H9 (cell line): ENCODE results near the gene EMC8. TPM values are rescaled to one million over a fixed set of nuclear protein-coding genes. Genes with fewer than 3 reads are reported as not detected.

ENCODE experiments used
- DNase-seq: peaks from one replicate; pipeline ENCODE4 v3.0.0-alpha.2; 2017
- H2AFZ ChIP-seq: one replicate; pipeline ENCODE4 v1.6.1; 2013; ENCODE audit warnings: mild to moderate bottlenecking, low read length, control low read depth, moderate library complexity
- H2AK5ac ChIP-seq: 2 replicates; pipeline ENCODE4 v1.6.1; 2013; ENCODE audit warnings: low read length, control low read depth, mixed read lengths; ENCODE audit not compliant: insufficient read length
- H2BK120ac ChIP-seq: one replicate; pipeline ENCODE4 v1.6.1; 2013; ENCODE audit warnings: low read depth, mild to moderate bottlenecking, low read length, control low read depth, inconsistent platforms; ENCODE audit not compliant: poor library complexity, severe bottlenecking
- H2BK12ac ChIP-seq: 2 replicates; pipeline ENCODE4 v1.6.1; 2013; ENCODE audit warnings: low read length, control low read depth, mixed read lengths, low read depth; ENCODE audit not compliant: insufficient read length
- H2BK15ac ChIP-seq: 2 replicates; pipeline ENCODE4 v1.6.1; 2013; ENCODE audit warnings: low read depth, low read length, control low read depth
- H2BK20ac ChIP-seq: one replicate; pipeline ENCODE4 v1.6.1; 2013; ENCODE audit warnings: low read depth, mild to moderate bottlenecking, low read length, control low read depth, inconsistent platforms; ENCODE audit not compliant: poor library complexity, severe bottlenecking
- H2BK5ac ChIP-seq: 2 replicates; pipeline ENCODE4 v1.6.1; 2013; ENCODE audit warnings: low read length, control low read depth, mixed read lengths; ENCODE audit not compliant: insufficient read length
- H3K14ac ChIP-seq: 2 replicates; pipeline ENCODE4 v1.6.1; 2013; ENCODE audit warnings: low read length, control low read depth; ENCODE audit not compliant: insufficient read depth
- H3K18ac ChIP-seq: 2 replicates; pipeline ENCODE4 v1.6.1; 2013; ENCODE audit warnings: low read depth, mild to moderate bottlenecking, mixed read lengths, low read length, control low read depth; ENCODE audit not compliant: insufficient read length
- H3K23ac ChIP-seq: 2 replicates; pipeline ENCODE4 v1.6.1; 2013; ENCODE audit warnings: low read length, control low read depth, mixed read lengths, low read depth; ENCODE audit not compliant: insufficient read length
- H3K23me2 ChIP-seq: 2 replicates; pipeline ENCODE4 v1.6.1; 2013; ENCODE audit warnings: low read depth, mild to moderate bottlenecking, mixed read lengths, low read length, control low read depth; ENCODE audit not compliant: insufficient read length, poor library complexity, severe bottlenecking
- H3K27ac ChIP-seq: 2 replicates; pipeline ENCODE4 v1.5.1; 2013; ENCODE audit warnings: low read length, control low read depth, mixed read lengths, low read depth; ENCODE audit not compliant: insufficient read length
- H3K27me3 ChIP-seq: 2 replicates; pipeline ENCODE4 v1.6.1; 2013; ENCODE audit warnings: low read length, control low read depth, inconsistent platforms; ENCODE audit not compliant: insufficient read depth
- H3K4ac ChIP-seq: 2 replicates; pipeline ENCODE4 v1.6.1; 2013; ENCODE audit warnings: low read depth, mild to moderate bottlenecking, control low read depth, inconsistent platforms, low read length, moderate library complexity
- H3K4me1 ChIP-seq: 2 replicates; pipeline ENCODE4 v1.6.1; 2013; ENCODE audit warnings: low read length, control low read depth, inconsistent platforms; ENCODE audit not compliant: insufficient read depth
- H3K4me2 ChIP-seq: 2 replicates; pipeline ENCODE4 v1.6.1; 2013; ENCODE audit warnings: low read length, control low read depth, mixed read lengths; ENCODE audit not compliant: insufficient read length, insufficient read depth
- H3K56ac ChIP-seq: 2 replicates; pipeline ENCODE4 v1.6.1; 2013; ENCODE audit warnings: low read depth, mild to moderate bottlenecking, mixed read lengths, low read length, control low read depth; ENCODE audit not compliant: insufficient read length
- H3K79me1 ChIP-seq: 2 replicates; pipeline ENCODE4 v1.6.1; 2013; ENCODE audit warnings: low read depth, mild to moderate bottlenecking, moderate library complexity, low read length, control low read depth, inconsistent platforms; ENCODE audit not compliant: insufficient read depth, poor library complexity, severe bottlenecking
- H3K79me2 ChIP-seq: 2 replicates; pipeline ENCODE4 v1.6.1; 2013; ENCODE audit warnings: low read length, control low read depth, inconsistent platforms; ENCODE audit not compliant: insufficient read depth
- H3K9ac ChIP-seq: 2 replicates; pipeline ENCODE4 v1.6.1; 2013; ENCODE audit warnings: low read length, control low read depth, mixed read lengths; ENCODE audit not compliant: insufficient read length; ENCODE audit errors: extremely low read depth
- H3K9me3 ChIP-seq: one replicate; pipeline ENCODE4 v1.6.1; 2013; ENCODE audit warnings: low read depth, low read length, inconsistent platforms; ENCODE audit not compliant: control insufficient read depth
- H3T11ph ChIP-seq: one replicate; pipeline ENCODE4 v1.6.1; 2013; ENCODE audit warnings: mild to moderate bottlenecking, low read length, control low read depth, inconsistent platforms
- H4K20me1 ChIP-seq: one replicate; pipeline ENCODE4 v1.6.1; 2013; ENCODE audit not compliant: control insufficient read depth, insufficient read length, insufficient read depth
- H4K5ac ChIP-seq: 2 replicates; pipeline ENCODE4 v1.6.1; 2013; ENCODE audit warnings: low read depth, mild to moderate bottlenecking, mixed read lengths, low read length, control low read depth; ENCODE audit not compliant: insufficient read length
- H4K8ac ChIP-seq: replicated peaks from 2 replicates; pipeline ENCODE4 v1.6.1; 2013; ENCODE audit warnings: low read length, control low read depth, mixed read lengths, low read depth; ENCODE audit not compliant: insufficient read length
- H4K91ac ChIP-seq: 2 replicates; pipeline ENCODE4 v1.6.1; 2013; ENCODE audit warnings: low read depth, mild to moderate bottlenecking, moderate library complexity, mixed read lengths, low read length, control low read depth; ENCODE audit not compliant: insufficient read length
- H3K27ac Mint-ChIP-seq, 3 experiments: 2 replicates in 2 of 3; 3 replicates in 1 of 3; pipeline ENCODE4 v1.8.0; 2020 to 2021; ENCODE audit warnings: mixed read lengths in 3 of 3, mild to moderate bottlenecking in 1 of 3, moderate library complexity in 1 of 3
- H3K27me3 Mint-ChIP-seq: 2 replicates; pipeline ENCODE4 v1.8.0; 2021; ENCODE audit warnings: low read depth, mild to moderate bottlenecking, moderate library complexity, mixed read lengths
- H3K36me3 Mint-ChIP-seq, 3 experiments: 2 replicates in 2 of 3; 3 replicates in 1 of 3; pipeline ENCODE4 v1.8.0; 2020 to 2021; ENCODE audit warnings: low read depth in 3 of 3, mixed read lengths in 3 of 3; ENCODE audit not compliant: insufficient read depth in 1 of 3
- H3K4me1 Mint-ChIP-seq, 2 experiments: 2 replicates each; pipeline ENCODE4 v1.8.0; 2020; ENCODE audit warnings: mixed read lengths in 2 of 2
- H3K4me3 Mint-ChIP-seq, 2 experiments: 2 replicates in 1 of 2; 3 replicates in 1 of 2; pipeline ENCODE4 v1.8.0; 2020 to 2021; ENCODE audit warnings: mild to moderate bottlenecking in 2 of 2, mixed read lengths in 2 of 2, moderate library complexity in 1 of 2
- H3K9me3 Mint-ChIP-seq, 2 experiments: 2 replicates in 1 of 2; 3 replicates in 1 of 2; pipeline ENCODE4 v1.8.0; 2020; ENCODE audit warnings: mild to moderate bottlenecking in 2 of 2, mixed read lengths in 2 of 2, moderate library complexity in 1 of 2
- WGBS: extraction: QIAGEN DNeasy Blood & Tissue Kit; methylation state at CpG from one replicate; pipeline ENCODE4 v1.1.7; 2013; ENCODE audit warnings: missing lambda C conversion rate, low lambda C conversion rate, mixed read lengths; ENCODE audit not compliant: insufficient read length; ENCODE audit errors: extremely low coverage; 5-methylcytosine and 5-hydroxymethylcytosine counted together
- total RNA-seq: library from RNA; stranded (reverse); gene quantifications from 2 replicates; pipeline ENCODE4 v1.2.1, GENCODE V29; 2021
- TF ChIP-seq, protein P1 (sequence below): fragments of 200-600 bp; sonication (generic); conservative IDR thresholded peaks from 3 replicates; pipeline ENCODE4 v1.8.0; 2021; ENCODE audit warnings: antibody characterized with exemption, mild to moderate bottlenecking

Gene EMC8
- total RNA-seq, 1 experiment from 2014 or later, result 52.3 TPM

DNA sequence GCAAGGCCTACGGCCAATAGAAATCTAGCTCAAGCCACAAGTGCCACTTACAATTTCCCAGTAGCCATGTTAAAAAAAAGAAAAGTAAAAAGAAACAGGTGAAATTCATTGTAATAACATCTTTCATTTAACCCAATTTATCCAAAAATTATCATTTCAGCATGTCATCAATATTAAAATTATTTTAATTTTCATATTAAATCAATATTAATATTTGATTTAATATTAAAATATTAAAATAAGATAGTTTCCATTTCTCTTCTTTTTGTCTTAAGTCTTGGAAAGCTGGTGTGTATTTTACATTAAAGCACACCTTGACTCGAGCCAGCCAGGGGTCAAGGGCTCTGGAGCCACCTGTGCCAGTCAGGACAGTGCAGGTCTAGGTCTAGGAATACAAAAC lies 35.7 kb downstream of the EMC8 start:
- TF ChIP-seq, protein P1, sequence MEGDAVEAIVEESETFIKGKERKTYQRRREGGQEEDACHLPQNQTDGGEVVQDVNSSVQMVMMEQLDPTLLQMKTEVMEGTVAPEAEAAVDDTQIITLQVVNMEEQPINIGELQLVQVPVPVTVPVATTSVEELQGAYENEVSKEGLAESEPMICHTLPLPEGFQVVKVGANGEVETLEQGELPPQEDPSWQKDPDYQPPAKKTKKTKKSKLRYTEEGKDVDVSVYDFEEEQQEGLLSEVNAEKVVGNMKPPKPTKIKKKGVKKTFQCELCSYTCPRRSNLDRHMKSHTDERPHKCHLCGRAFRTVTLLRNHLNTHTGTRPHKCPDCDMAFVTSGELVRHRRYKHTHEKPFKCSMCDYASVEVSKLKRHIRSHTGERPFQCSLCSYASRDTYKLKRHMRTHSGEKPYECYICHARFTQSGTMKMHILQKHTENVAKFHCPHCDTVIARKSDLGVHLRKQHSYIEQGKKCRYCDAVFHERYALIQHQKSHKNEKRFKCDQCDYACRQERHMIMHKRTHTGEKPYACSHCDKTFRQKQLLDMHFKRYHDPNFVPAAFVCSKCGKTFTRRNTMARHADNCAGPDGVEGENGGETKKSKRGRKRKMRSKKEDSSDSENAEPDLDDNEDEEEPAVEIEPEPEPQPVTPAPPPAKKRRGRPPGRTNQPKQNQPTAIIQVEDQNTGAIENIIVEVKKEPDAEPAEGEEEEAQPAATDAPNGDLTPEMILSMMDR, result no peak
- no peak overlapping the region for H4K5ac ChIP-seq
- H3K23ac ChIP-seq, result no peak overlapping the region
- Mint-ChIP-seq H3K4me1 (peaks cover 24 to 31% of the 10 kb centered on the region in 2 experiments), H3K27me3 (peaks cover 12% of the 10 kb centered on the region), H3K9me3 (no peaks in the 10 kb centered on the region), H3K4me3 (no peak overlapping the region; a peak in 1 of 5 replicates), H3K36me3 (no peaks in the 10 kb centered on the region; a peak in 2 of 7 replicates), H3K27ac (no peak overlapping the region)
- no peak overlapping the region for H2BK5ac ChIP-seq
- H3K79me2 ChIP-seq, result no peaks in the 10 kb centered on the region
- H3K79me1 ChIP-seq, result no peaks in the 10 kb centered on the region
- H2BK15ac ChIP-seq, result no peak overlapping the region
- no peak overlapping the region for H3K9ac ChIP-seq
- H4K20me1 ChIP-seq, result no peaks in the 10 kb centered on the region
- H4K8ac ChIP-seq, result no peak overlapping the region
- no peak overlapping the region for H3K4me2 ChIP-seq
- no peak overlapping the region for H2BK20ac ChIP-seq
- no peak overlapping the region for H3K27ac ChIP-seq
- H3K14ac ChIP-seq, result no peak overlapping the region
- no peak overlapping the region for H3T11ph ChIP-seq
- H3K56ac ChIP-seq, result no peak overlapping the region
- no peak overlapping the region for H3K4ac ChIP-seq
- DNase-seq, result no peak
- WGBS, result no CpG with 5 or more reads among the region's 2 CpGs
- H3K23me2 ChIP-seq, result no peaks in the 10 kb centered on the region
- no peak overlapping the region for H2BK12ac ChIP-seq
- H2AFZ ChIP-seq, result no peak overlapping the region
- H3K27me3 ChIP-seq, result no peaks in the 10 kb centered on the region
- no peak overlapping the region for H3K18ac ChIP-seq
- H4K91ac ChIP-seq, result no peak overlapping the region
- no peak overlapping the region for H2AK5ac ChIP-seq
- no peak overlapping the region for H2BK120ac ChIP-seq
- peaks cover 3% of the 10 kb centered on the region; the same call in 1 of the 2 replicates for H3K4me1 ChIP-seq
- no peaks in the 10 kb centered on the region for H3K9me3 ChIP-seq
